ENCODE data around the gene MOGAT3. TPM values are rescaled to one million over a fixed set of nuclear protein-coding genes. Genes with fewer than 3 reads are reported as not detected.

The MOGAT3 gene
- total RNA-seq, result not detected

DNA sequence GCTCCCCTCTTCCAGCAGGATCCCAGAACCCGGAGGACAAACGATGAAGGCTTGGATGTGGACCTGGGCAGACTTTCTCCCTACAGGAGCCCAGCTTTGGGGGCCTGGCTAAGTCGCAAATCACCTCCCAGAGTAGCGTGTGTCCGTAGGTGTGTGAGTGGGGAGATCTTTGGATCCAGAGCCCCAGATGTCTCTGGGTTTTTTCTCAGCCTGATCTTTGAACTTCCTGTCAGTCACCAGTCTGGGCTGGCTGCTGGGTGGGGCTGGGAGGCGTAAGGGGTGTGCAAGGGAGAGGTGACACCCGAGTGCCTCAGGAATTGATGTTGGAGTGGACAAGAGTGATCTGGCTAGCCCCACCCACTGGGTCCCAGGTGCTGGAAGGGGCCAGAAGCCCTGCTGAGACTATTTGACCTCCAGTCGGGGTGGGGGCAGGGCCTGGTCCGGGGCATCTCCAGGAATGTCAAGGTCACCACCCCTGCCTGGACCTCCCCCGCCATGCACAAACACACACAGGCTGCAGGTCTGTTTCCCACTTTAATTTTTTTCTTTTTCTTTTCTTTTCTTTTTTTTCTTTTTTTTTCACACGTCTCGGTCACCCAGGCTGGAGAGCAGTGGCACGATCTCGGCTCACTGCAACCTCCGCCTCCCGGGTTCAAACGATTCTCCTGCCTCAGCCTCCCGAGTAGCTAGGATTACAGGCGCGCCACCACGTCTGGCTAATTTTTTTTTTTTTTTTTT is at the start of gene MOGAT3:
MOGAT3 (minus strand) TSS at position 175 of the 738 bp plus-strand sequence. CDS start 182 bp downstream, outside the sequence.
- ChIA-PET POLR2A (no interaction called here), CTCF (interaction anchor here (1.2 to 1.4 kb wide), 2 partner anchors 16 to 83 kb away, joined by 3 to 5 read pairs; partner anchors contain the start of genes PLOD3 and ZNHIT1)

GRCh38 chr7:101250324-101250723 is 49.5 kb upstream of the MOGAT3 start:
- POLR2A ChIA-PET, result interaction anchor here (1.3 kb wide), 1 partner anchor 16 kb away, joined by 8 read pairs; no protein-coding TSS in a partner anchor
- CTCF ChIA-PET, result interaction anchor here (1.4 kb wide), 2 partner anchors 32 to 65 kb away, joined by 3 read pairs; no protein-coding TSS in a partner anchor

GRCh38 chr7:101248276-101248675 is 47.4 kb upstream of the MOGAT3 start:
- ChIA-PET CTCF (interaction anchor here (0.5 kb wide), 1 partner anchor 190 kb away, joined by 3 read pairs; no protein-coding TSS in a partner anchor), POLR2A (no interaction called here)

GRCh38 chr7:101245147-101245668 is 44.4 kb upstream of the MOGAT3 start:
- CTCF ChIA-PET, result interaction anchor here (1.1 to 4.6 kb wide), 7 partner anchors 10 to 104 kb away, joined by 3 to 36 read pairs (median 7); partner anchors contain the start of genes PLOD3 and ZNHIT1
- POLR2A ChIA-PET, result interaction anchor here (0.9 to 2.1 kb wide), 3 partner anchors 27 to 160 kb away, joined by 3 to 19 read pairs (median 4); partner anchors contain the start of genes PLOD3, TRIM56 and ZNHIT1

GRCh38 chr7:101244375-101245146 is 43.7 kb upstream of the MOGAT3 start, which contains the start of gene FIS1:
Gene FIS1 (minus strand): TSS chr7:101245081. CDS start chr7:101245004, 77 bp downstream.
- ChIA-PET CTCF (interaction anchor here (0.5 to 4.6 kb wide), 13 partner anchors 8 to 104 kb away, joined by 3 to 36 read pairs (median 4); partner anchors contain the start of genes PLOD3 and ZNHIT1), POLR2A (interaction anchor here (0.7 to 2.1 kb wide), 4 partner anchors 27 to 355 kb away, joined by 3 to 19 read pairs (median 4); partner anchors contain the start of genes PLOD3, TRIM56, UFSP1 and ZNHIT1)

DNA sequence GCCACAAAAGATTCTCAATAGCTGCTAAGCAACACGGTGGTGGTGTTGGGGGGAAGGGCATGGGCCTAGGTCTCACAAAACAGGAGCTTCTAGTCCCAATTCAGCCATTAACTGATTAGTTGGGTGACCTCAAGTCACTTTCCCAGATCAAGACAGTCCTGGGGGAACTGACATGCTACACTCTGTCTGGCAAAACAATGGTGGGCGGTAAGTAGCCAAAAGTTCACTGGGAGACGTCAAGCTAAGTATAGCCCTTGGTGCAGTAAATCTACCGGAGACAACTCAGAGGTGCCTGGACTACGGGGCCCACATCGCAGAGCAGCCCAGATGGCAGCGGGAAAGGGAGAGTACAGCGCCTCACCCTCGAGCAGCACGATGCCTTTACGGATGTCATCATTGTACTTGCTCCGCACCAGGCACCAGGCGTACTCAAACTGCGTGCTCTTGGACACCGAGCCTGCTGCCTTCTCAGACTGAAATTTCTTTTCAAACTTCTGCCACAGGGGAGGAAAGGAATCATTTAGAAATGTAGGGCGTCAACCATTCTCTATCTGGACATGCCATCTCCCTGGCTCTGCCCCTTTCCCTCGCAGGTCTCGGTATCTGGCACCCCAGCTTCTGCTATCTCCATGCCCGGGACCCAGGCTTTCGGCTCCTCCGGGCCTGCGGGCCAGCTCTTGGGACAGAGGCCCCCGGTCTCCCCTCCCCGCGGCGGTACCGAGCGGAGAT is 43.0 kb upstream of the MOGAT3 start:
- POLR2A ChIA-PET, result interaction anchor here (0.7 to 2.1 kb wide), 2 partner anchors 26 to 354 kb away, joined by 3 to 19 read pairs; partner anchors contain the start of genes PLOD3, UFSP1 and ZNHIT1
- CTCF ChIA-PET, result interaction anchor here (0.5 to 4.6 kb wide), 18 partner anchors 8 to 431 kb away, joined by 3 to 36 read pairs (median 3); partner anchors contain the start of genes PLOD3 and ZNHIT1

GRCh38 chr7:101241443-101242349 is 40.9 kb upstream of the MOGAT3 start:
- CTCF ChIA-PET, result interaction anchor here (0.7 kb wide), 1 partner anchor 215 kb away, joined by 3 read pairs; no protein-coding TSS in a partner anchor
- POLR2A ChIA-PET, result interaction anchor here (0.6 kb wide), 2 partner anchors 10 to 32 kb away, joined by 3 to 9 read pairs; no protein-coding TSS in a partner anchor

DNA sequence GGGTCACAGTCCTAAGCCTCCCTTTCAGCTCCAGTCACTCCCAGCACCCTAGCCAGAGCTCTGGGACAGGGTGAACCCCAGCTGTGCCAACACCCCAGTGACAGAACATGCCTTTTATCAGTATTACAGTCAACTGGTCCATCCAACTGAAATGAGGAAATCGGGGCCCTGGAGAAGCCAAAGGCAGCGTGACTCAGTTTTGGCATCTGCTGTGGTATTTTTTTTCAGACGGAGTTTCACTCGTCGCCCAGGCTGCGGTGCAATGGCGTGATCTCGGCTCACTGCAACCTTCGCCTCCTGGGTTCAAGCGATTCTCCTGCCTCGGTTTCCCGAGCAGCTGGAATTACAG is 40.2 kb upstream of the MOGAT3 start:
- ChIA-PET CTCF (no interaction called here), POLR2A (interaction anchor here (0.6 kb wide), 2 partner anchors 11 to 31 kb away, joined by 3 to 9 read pairs; no protein-coding TSS in a partner anchor)

DNA sequence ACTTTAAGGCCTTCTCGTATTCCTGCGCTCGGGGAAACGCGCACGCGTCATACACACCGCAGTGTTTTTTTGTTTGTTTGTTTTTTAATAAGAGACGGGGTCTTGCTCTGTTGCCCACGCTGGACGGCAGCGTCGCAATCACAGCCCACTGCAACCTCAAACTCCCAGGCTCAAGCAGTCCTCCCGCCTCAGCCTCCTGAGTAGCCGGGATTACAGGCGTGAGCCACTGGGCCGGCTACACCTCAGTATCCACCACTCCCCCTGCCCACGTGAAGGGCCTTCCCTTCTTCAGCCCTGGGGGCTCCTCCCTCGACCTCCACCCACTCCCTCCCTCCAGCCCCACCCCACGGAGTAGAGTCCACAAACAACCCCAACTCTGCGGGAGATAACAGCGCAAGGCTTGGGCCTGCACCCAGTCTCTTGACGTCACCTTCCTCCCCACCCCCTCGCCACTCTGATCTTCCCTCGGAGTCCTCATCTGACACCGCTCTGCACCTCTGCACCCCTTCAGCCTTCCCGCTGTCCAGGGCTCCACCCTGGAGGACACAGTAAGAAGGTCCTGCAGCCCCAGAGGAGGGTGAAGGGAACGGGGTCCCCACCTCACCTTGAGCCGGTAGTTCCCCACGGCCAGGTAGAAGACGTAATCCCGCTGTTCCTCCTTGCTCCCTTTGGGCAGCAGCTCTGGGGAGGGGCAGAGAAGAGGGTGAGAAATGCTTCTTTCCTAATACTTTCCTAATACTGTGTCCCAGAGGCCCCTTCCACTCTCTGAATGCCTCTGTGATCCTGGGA is 39.6 kb upstream of the MOGAT3 start:
- CTCF ChIA-PET, result interaction anchor here (0.6 kb wide), 1 partner anchor 96 kb away, joined by 7 read pairs; no protein-coding TSS in a partner anchor

DNA sequence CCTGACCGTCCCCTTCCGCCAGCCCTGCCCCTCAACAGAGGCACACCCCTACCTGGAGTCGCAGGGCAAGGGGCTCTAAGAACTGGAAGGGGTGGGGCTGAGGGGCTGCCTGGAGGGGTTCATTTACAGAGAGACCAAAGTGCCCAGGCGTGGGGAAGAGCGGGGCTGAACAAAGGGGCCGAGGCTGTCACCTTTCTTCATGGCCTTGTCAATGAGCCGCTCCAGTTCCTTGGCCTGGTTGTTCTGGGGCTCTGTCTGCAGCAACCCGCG is 39.0 kb upstream of the MOGAT3 start:
- ChIA-PET CTCF (no interaction called here), POLR2A (no interaction called here)

More for the DNA sequence above, 39.6 kb upstream of the MOGAT3 start:
- POLR2A ChIA-PET, result interaction anchor here (0.6 kb wide), 1 partner anchor 30 kb away, joined by 3 read pairs; no protein-coding TSS in a partner anchor

- ChIA-PET CTCF (no interaction called here), POLR2A (interaction anchor here (0.6 kb wide), 1 partner anchor 14 kb away, joined by 3 read pairs; no protein-coding TSS in a partner anchor)
Measured at GRCh38 chr7:101239191-101239950, 38.5 kb upstream of the MOGAT3 start.

DNA sequence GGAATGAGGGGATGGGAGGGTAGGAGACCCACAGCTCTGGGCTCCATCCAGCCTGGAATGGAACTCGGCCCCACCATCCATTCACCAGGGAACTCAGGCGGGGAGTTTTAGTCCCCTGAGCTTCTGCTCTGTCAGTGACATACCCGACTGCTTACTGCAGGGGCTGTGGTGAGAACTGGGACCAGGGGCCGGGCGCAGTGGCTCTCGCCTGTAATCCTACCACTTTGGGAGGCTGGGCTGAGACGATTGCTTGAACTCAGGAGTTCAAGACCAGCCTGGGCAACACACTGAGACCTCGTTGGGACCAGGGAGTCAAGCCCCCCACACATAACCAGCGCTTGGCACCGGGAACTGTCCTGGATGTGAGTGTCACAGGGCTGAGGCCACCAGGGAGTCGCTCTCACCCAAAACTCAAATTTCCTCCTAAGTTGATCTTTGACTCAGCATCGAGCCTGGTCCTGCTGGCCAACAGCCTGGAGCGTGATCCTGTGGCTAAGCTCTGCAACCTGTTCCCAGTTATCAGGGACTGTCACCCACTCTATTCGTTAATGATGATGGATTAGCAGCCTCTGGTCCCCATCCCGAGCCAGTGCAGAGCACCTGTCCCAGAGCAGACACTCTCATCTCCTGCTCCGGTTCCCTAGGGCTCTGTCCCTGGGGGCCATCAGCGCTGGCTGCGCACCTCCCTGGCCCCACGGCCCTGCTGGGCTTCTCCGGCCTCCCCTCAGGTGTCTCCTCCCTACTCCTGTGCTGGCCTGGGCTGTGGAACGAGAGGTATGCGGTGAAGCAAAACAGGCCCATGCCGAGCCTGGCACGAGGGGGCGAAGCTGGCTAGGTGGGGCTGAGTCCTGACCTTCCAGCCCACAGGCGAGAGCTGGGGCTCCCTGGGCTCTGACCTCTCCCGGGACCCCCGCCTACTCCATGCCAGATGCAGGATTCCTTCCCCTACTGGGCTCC is 37.7 kb upstream of the MOGAT3 start:
- POLR2A ChIA-PET, result interaction anchor here (0.6 kb wide), 1 partner anchor 13 kb away, joined by 3 read pairs; no protein-coding TSS in a partner anchor
- CTCF ChIA-PET, result interaction anchor here (0.6 kb wide), 1 partner anchor 144 kb away, joined by 3 read pairs; no protein-coding TSS in a partner anchor

DNA sequence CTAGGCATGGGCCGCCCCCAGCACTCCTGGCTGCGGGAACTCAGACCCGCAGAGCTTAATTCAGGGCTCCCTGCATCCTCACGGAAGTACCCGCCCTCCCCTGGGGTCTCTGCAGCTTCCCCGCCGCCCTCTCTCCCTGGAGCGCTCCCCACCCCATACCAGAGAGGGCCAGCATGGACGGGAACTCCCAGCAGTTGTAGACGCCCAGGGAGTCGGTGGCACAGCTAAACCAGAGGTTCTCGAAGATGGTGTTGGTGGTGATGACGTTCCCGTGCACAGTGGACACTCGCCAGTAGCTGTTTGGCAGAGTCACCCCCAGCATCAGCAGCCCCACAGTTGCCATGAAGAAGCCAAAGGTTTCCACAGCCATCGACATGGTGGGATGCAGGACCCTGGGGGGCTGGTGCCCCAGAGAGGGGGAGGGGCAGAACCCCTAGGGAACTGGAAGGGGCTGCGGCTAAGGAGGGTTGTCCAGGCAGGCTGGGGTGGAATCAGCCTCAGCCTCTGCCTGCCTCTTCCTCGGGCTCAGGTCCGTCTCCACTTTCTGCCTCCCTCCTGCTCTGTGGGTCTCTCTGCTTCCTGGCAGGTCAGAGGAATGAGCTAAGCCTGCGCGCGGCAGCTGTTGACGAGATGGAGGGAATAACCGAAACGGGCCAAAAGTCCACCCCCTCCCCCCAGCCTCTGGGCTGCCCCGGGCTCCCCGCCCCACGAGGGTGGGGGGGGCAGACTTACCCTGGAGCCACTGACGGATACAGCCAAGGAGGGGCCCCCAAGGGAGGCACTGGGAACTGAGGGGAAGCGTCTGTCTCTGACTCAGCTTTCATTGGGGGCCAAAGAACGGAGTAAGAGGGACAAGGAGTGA is 36.6 kb upstream of the MOGAT3 start, which contains the start of gene CLDN15:
CLDN15 (minus strand) TSS at position 597 of the 862 bp plus-strand sequence; CDS start at position 376, 221 bp downstream.
- CTCF ChIA-PET, result interaction anchor here (0.6 to 1.3 kb wide), 2 partner anchors 45 to 143 kb away, joined by 3 to 5 read pairs; no protein-coding TSS in a partner anchor
- POLR2A ChIA-PET, result no interaction called here

Measured in activated CD8-positive, alpha-beta memory T cell treated with anti-CD3 and anti-CD28 coated beads for 36 hours (primary cell).